Posterior vena cava (tissue), 2 donors: ENCODE measurements around the gene ARHGAP31. TPM values are rescaled to one million over a fixed set of nuclear protein-coding genes. Genes with fewer than 3 reads are reported as not detected.

Experiments used
- DNase-seq: peaks from one replicate; pipeline ENCODE4 v3.0.0-alpha.2; 2020; ENCODE audit warnings: low spot score
- intact Hi-C, 2 donors: fragments of 100-400 bp; cut with DNase I; formaldehyde crosslinking; loops; one replicate each; pipeline versions ENCODE4 v1.14.1 to v1.14.2; 2022 to 2023
- total RNA-seq, 2 donors: library from RNA; stranded (reverse); fragmentation: NEBNext Ultra II Directional; extraction: Animal tissue kit (Norgen Biotek cat#: 25700); gene quantifications; one replicate each; pipeline ENCODE4 v1.2.1, GENCODE V29; 2021
- donor health status: DM: yes; HTN: yes; CAD: no.
- donor health status: DM: yes; HTN: yes; CAD: no.

The ARHGAP31 gene
- total RNA-seq, 2 donors from 2014 or later = 26.5 to 26.9 TPM

GRCh38 chr3:119463171-119464169 is 169.3 kb downstream of the ARHGAP31 start, which contains the start of gene TMEM39A:
TSS of gene TMEM39A (minus strand) at chr3:119463615. CDS start at chr3:119462074, 1,541 bp downstream.
- intact Hi-C loops = no loop called here
- peak; percentile 100 for DNase-seq

DNA sequence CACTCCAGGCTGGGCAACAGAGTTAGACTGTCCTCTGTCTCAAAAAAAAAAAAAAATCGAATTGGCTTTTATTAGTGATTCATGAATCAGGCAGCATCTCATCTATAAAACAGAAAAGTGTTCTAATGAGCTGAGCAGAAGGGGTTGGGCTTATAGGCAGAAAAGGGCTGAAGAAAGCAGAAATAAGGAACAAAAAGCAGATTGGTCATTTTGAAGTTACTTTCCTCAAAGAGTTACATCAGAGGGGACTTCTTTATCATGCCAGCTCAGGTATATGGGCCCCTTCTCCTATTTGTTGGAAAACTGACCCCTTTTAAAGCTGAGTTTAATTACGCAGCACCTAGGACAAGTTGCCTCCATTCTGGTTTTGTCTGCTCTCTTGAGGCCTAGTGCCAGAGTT is 173.9 kb downstream of the ARHGAP31 start:
- no peak for DNase-seq
- intact Hi-C loops = no loop called here

DNA sequence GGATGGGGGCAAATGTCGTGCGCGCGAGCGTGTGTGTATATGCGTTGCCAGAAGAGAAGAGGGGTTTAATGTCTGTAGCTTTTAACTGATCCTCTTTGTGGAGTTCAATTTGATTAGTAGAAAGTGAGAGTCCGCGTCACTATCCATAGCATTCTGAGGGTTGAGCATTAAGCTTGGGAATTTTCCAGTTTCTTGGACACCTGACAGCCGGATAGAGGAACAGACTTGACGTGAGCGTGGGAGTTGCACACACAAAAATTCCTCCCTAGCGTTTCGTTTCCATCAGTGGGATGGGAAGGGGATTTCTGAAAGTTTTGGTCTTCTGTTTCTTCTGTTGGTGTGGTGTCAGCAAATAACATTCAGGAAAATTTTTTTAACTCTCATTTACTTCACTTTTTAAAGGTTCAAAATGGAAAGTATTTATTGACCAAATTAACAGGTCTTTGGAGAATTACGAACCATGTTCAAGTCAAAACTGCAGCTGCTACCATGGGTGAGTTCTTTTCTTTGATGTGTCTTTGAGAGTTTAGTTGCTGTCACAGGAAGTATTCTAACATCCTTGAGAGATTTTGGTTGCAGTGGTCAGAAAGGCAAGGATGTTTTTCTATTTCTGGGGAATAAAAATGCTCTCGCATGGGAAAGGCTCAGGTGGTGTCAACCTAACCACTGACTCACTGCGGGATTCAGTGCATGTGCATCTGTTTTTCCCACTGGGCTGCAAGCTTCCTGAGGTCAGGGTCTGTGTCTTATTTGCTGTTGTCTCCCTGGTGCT is 175.4 kb downstream of the ARHGAP31 start:
- intact Hi-C loops = no loop called here
- DNase-seq = no peak

Other genes starting within 250 kb of the ARHGAP31 start
- not detected for gene TEX55, start 148.2 kb upstream of the ARHGAP31 start, total RNA-seq
- gene UPK1B, start 120.8 kb upstream of the ARHGAP31 start, total RNA-seq = not detected
- 10 to 100 TPM; 19.0 to 19.7 TPM for gene B4GALT4, start 53.5 kb upstream of the ARHGAP31 start, total RNA-seq
- 10 to 100 TPM; 34.3 to 36.7 TPM for gene TMEM39A, start 169.2 kb downstream of the ARHGAP31 start, total RNA-seq
- 10 to 100 TPM; 14.2 to 20.0 TPM for gene POGLUT1, start 174.6 kb downstream of the ARHGAP31 start, total RNA-seq
- 10 to 100 TPM; 74.9 to 79.3 TPM for gene TIMMDC1, start 204.2 kb downstream of the ARHGAP31 start, total RNA-seq